Gastroesophageal sphincter (tissue), 3 donors: ENCODE data around the gene KLRK1.
"Not testable (repeated sequence)": the region's sequence is repeated elsewhere in the genome, so short reads cannot be mapped to it uniquely, and the experiment has no call there.

Experiments
- POLR2AphosphoS5 ChIP-seq: sonication (generic); formaldehyde crosslinking; IDR thresholded peaks from one replicate; pipeline ENCODE4 v1.6.1; 2017; ENCODE audit warnings: antibody characterized with exemption
- TF ChIP-seq, protein P1 (sequence below), 4 experiments: fragments of 200-600 bp in 2 of 4; fragments of 450-650 bp in 2 of 4; sonication (generic) in 1 of 4; IDR thresholded peaks; one replicate each; pipeline ENCODE4 v1.5.1; 2017 to 2019; ENCODE audit warnings: antibody characterized with exemption in 4 of 4, mild to moderate bottlenecking in 2 of 4, moderate library complexity in 2 of 4

DNA sequence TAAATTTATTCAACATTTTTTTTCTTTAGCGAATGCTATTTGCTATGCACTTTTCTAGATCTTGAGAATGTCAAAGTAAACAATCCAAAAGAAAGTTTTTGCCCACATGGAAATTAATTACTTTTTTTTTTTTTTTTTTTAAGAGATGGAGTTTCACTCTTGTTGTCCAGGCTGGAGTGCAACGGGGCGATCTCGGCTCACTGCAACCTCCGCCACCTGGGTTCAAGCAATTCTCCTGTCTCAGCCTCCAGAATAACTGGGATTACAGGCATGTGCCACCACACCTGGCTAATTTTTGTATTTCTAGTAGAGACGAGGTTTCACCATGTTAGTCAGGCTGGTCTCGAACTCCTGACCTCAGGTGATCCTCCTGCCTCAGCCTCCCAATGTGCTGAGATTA is 1.1 kb upstream of the KLRK1 start:
- TF ChIP-seq, protein P1, sequence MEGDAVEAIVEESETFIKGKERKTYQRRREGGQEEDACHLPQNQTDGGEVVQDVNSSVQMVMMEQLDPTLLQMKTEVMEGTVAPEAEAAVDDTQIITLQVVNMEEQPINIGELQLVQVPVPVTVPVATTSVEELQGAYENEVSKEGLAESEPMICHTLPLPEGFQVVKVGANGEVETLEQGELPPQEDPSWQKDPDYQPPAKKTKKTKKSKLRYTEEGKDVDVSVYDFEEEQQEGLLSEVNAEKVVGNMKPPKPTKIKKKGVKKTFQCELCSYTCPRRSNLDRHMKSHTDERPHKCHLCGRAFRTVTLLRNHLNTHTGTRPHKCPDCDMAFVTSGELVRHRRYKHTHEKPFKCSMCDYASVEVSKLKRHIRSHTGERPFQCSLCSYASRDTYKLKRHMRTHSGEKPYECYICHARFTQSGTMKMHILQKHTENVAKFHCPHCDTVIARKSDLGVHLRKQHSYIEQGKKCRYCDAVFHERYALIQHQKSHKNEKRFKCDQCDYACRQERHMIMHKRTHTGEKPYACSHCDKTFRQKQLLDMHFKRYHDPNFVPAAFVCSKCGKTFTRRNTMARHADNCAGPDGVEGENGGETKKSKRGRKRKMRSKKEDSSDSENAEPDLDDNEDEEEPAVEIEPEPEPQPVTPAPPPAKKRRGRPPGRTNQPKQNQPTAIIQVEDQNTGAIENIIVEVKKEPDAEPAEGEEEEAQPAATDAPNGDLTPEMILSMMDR (IDR thresholded peaks at IDR 0.05), result not testable (repeated sequence)
- TF ChIP-seq POLR2AphosphoS5, result not testable (repeated sequence)
